Fibroblast of villous mesenchyme (primary cell): ENCODE results near the gene TMEM26. TPM values are rescaled to one million over a fixed set of nuclear protein-coding genes. Genes with fewer than 3 reads are reported as not detected.

Source experiments
- DNase-seq: peaks from one replicate; pipeline ENCODE4 v3.0.0-alpha.2; 2010; ENCODE audit warnings: low read depth
- H3K4me3 ChIP-seq: 2 replicates; pipeline ENCODE4 v1.5.1; 2011; ENCODE audit warnings: low read depth, mild to moderate bottlenecking, low read length
- total RNA-seq: library from RNA; depleted of rRNA; stranded (reverse); fragments of >200 nt; gene quantifications from 2 replicates; pipeline ENCODE4 v1.2.3, GENCODE V29; 2012
- TF ChIP-seq, protein P1 (sequence below): IDR thresholded peaks from 2 replicates; pipeline ENCODE4 v1.5.1; 2012; ENCODE audit warnings: low read depth, mild to moderate bottlenecking, low read length; ENCODE audit not compliant: insufficient read depth

TMEM26 gene
- total RNA-seq, 1 donor, result 5.6 TPM

DNA sequence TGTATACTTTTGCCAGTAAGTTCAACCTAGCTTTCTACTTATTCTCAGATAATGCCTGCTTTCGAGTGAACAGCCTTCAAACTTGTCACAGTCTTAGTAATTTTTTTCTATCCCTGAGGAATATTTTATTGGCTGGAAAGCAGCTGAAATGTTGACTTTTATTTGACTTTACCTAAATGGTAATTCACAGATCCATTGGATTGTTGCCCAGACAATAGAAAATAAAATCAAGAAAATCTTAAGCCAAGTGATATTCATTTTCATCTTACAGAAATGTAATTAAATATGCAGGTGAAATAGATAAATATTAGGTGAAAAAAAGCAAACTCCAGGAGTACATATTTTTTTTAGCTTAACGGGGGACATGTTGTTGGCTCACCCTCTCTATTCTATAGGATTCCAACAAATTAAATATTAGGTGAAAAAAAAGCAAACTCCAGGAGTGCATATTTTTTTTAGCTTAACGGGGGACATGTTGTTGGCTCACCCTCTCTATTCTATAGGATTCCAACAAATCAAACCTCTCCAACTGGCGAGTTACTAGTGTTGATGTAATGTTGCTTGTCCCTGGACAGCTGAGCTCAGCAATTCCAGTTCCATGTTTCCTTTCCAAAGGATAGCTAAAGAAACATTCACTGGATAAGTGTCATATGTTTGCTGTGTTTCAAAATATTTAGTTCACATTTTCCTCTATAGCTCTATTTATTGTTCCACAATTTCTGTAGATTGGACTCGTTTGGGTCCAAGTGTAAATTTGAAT, 4.2 kb downstream of the TMEM26 start:
- TF ChIP-seq, protein P1, sequence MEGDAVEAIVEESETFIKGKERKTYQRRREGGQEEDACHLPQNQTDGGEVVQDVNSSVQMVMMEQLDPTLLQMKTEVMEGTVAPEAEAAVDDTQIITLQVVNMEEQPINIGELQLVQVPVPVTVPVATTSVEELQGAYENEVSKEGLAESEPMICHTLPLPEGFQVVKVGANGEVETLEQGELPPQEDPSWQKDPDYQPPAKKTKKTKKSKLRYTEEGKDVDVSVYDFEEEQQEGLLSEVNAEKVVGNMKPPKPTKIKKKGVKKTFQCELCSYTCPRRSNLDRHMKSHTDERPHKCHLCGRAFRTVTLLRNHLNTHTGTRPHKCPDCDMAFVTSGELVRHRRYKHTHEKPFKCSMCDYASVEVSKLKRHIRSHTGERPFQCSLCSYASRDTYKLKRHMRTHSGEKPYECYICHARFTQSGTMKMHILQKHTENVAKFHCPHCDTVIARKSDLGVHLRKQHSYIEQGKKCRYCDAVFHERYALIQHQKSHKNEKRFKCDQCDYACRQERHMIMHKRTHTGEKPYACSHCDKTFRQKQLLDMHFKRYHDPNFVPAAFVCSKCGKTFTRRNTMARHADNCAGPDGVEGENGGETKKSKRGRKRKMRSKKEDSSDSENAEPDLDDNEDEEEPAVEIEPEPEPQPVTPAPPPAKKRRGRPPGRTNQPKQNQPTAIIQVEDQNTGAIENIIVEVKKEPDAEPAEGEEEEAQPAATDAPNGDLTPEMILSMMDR, result no peak
- H3K4me3 ChIP-seq, result no peak overlapping the region
- no peak for DNase-seq

DNA sequence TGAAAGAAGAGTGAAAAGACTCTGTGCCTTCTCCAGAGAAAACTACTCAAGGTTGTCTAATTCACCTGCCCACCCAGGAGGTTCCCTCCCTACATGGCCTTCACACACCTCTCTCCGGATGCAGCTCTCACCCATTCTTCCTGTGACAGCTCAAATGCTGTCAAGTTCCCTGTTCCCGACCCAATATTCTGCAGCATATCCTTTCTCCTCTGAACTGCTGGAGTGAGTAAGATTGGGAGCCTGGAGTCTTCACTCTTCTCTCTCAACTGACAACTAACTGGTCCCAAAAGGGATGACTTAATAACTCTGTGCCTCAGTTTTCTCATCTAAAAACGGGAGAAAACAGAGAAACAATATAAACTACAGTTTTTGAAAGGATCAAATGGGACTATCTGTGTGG, 5.1 kb downstream of the TMEM26 start:
- DNase-seq, result no peak
- TF ChIP-seq, protein P1, result no peak
- H3K4me3 ChIP-seq, result no peak overlapping the region

DNA sequence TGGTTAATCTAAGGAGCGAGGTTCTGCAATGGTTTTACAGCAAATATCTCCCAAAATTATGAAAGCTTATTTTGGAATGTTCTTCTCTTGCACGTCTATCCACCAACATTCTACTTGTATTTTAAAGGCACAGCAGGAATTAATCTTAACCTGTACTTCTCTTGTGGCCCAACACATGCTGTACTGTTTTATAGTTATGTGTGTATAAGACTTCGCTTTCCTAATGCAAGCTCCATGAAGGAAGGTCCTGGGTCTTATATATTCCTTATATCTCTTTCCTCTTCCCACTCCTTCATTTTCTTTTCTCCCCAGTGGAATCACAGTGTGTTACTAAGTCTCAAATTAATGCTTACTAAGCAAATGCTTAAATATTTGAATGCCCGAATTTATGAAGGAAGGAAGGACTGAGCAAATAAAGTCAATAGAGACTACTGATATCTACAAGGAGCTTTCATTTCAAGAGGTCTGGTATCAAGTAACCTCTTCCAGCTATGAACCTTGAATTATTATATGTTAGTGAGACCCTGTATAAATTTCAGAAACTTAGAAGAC, 14.0 kb downstream of the TMEM26 start:
- H3K4me3 ChIP-seq, result no peak overlapping the region
- TF ChIP-seq, protein P1, result no peak
- no peak for DNase-seq

DNA sequence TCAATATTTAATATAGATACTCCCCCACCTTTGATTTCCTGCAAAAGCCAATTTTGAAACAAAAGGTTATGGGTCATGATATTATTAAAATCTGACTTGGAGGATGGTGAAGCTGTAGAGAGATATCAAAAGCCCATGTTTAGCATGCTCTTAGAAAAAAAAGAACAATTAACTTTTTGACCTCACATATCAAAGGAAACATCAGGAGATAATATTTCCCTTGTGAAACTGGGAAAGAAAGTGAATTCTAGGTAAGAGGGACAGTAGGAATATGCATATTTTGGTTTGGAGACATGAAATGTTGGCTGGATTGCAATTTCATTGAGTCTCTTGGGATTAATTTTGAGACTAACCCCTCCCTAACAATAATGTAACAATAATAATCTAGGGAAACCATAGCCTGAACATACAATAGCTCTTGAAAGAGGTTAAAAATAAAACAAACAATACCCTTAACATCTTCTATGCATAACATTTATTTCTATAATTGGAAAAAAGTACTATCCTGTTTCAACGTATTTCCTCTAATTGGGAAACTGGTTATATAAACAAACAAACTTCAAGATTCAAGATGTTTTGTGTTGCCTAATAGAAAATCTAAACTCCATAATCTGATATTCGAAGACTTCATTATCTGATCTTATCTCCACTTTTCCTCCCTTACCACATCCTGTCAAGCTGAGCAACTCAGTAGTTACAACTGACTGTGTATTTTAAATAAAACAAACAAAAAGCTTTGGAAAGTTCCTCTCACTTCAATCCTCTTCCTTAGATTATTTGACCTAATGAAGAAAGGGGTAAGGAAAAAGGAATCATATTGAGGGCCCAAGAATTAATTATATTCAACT, 14.8 kb downstream of the TMEM26 start:
- H3K4me3 ChIP-seq, result no peak overlapping the region
- TF ChIP-seq, protein P1, result no peak
- peak; percentile 81 for DNase-seq

DNA sequence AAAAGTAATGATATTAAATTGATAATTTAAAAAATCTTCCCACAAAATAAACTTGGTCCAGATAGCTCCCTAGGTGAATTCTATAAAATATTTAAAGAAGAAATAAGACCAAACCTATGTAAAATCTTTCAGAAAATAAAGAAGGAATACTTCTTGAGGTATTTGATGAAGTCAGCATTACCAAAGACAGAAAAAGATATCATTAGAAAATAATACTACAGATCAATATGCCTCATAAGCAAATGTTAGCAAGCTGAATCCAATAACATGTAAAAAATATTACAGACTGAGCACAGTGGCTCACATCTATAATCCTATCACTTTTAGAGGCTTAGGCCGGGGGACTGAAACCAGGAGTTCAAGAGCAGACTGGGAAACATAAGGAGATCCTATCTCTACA, 30.0 kb downstream of the TMEM26 start:
- H3K4me3 ChIP-seq, result no peak overlapping the region
- DNase-seq, result no peak
- TF ChIP-seq, protein P1, result no peak

DNA sequence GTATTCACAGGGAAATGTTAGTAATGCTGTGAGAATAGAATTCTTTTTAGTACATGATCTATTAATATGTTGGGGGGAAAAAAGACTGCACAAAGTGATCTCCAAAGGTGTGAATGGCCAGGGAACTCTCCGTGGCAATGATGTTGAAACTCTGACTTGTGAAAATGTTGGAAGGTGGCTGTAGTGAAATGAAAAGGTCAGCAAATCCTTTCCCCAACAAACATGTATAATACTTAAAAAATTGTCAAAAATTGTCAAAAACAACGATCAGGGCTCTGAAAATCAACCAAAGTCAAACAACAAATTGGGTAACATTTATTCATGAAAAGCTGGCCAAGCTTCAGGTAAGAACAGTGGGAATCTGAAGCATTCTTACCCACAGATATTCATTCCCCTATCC, 35.5 kb downstream of the TMEM26 start:
- TF ChIP-seq, protein P1, result no peak
- H3K4me3 ChIP-seq, result no peak overlapping the region
- DNase-seq, result no peak
